ENCODE results near the gene ZNF136. TPM values are rescaled to one million over a fixed set of nuclear protein-coding genes. Genes with fewer than 3 reads are reported as not detected.

Gene ZNF136
- total and polyA plus RNA-seq, 2 of the 8 experiments (the other 6 are each of a cell fraction or from before 2014, with no cell fraction given): 1.6 to 6.9 TPM

GRCh38 chr19:12159773-12160414 lies 3.0 kb upstream of the ZNF136 start:
- no peak overlapping the region for H4K91ac ChIP-seq (replicated peaks; ENCODE audit: insufficient read length, low read length)
- peaks cover 5% of the 10 kb centered on the region; the same call in 1 of the 2 replicates for H3K79me1 ChIP-seq (ENCODE audit: low read depth, low read length)
- no peak overlapping the region for H4K8ac ChIP-seq (ENCODE audit: extremely low read depth, insufficient read depth, low read length)
- no peak overlapping the region for H3K14ac ChIP-seq (ENCODE audit: insufficient read length)
- H3K23ac ChIP-seq (ENCODE audit: insufficient read length): no peak overlapping the region
- no peak overlapping the region for H3K9ac ChIP-seq (replicated peaks in 1 of 4; ENCODE audit: extremely low read depth in 1 of 4, low read depth in 3 of 4, low read length in 3 of 4)
- FAIRE-seq: no peak
- H3K27me3 ChIP-seq (replicated peaks in 1 of 4; ENCODE audit: control insufficient read depth in 3 of 4, extremely low read depth in 1 of 4, insufficient read depth in 3 of 4, low read length in 3 of 4): no peaks in the 10 kb centered on the region
- no peak overlapping the region for H3K18ac ChIP-seq (ENCODE audit: extremely low read depth, low read length)
- no peak for TF ChIP-seq SP1 (IDR thresholded peaks at IDR 0.05; ENCODE audit: low read depth, low read length)
- TF ChIP-seq SIRT6 (IDR thresholded peaks at IDR 0.05; ENCODE audit: low read length): no peak
- TF ChIP-seq MAFK (IDR thresholded peaks at IDR 0.05; ENCODE audit: low read depth, low read length): no peak
- no peak for TF ChIP-seq CEBPB (IDR thresholded peaks at IDR 0.05; ENCODE audit: low read depth, low read length)
- TF ChIP-seq CHD2 (IDR thresholded peaks at IDR 0.05; ENCODE audit: low read length): no peak
- H3K4me1 ChIP-seq (replicated peaks in 1 of 4; ENCODE audit: control insufficient read depth in 3 of 4, insufficient read depth in 4 of 4, low read length in 3 of 4): peaks cover 2 to 6% (median 3%) of the 10 kb centered on the region in 4 experiments; a peak in 5 of 7 replicates
- no peak overlapping the region for H2AK5ac ChIP-seq (ENCODE audit: low read depth, low read length)
- ChIA-PET POLR2A (ENCODE audit: partially characterized antibody) (interaction anchor here (0.9 to 3.5 kb wide), 4 partner anchors 9 to 171 kb away, joined by 3 to 11 read pairs (median 4); partner anchors contain the start of genes ZNF20 and ZNF878), CTCF (ENCODE audit: partially characterized antibody) (interaction anchor here (0.8 to 2.0 kb wide), 3 partner anchors 185 to 278 kb away, joined by 3 to 5 read pairs (median 4); no protein-coding TSS in a partner anchor)
- no peaks in the 10 kb centered on the region for H3K36me3 ChIP-seq (ENCODE audit: control insufficient read depth in 2 of 4, insufficient read depth in 4 of 4, low read length in 3 of 4)
- H2BK12ac ChIP-seq (ENCODE audit: low read depth, low read length): no peak overlapping the region
- H2BK15ac ChIP-seq (ENCODE audit: low read length): no peak overlapping the region; the same call in 1 of the 2 replicates
- no peak overlapping the region for H3K4me2 ChIP-seq (ENCODE audit: insufficient read depth in 1 of 2, low read depth in 2 of 2, low read length in 2 of 2)
- H3K56ac ChIP-seq (replicated peaks; ENCODE audit: insufficient read length, low read depth, low read length): no peak overlapping the region
- peaks cover 3 to 24% of the 10 kb centered on the region in 2 experiments for H3K79me2 ChIP-seq (ENCODE audit: control insufficient read depth in 1 of 2, insufficient read depth in 2 of 2, low read length in 2 of 2)
- H3K23me2 ChIP-seq (ENCODE audit: low read depth, low read length): peaks cover 10% of the 10 kb centered on the region
- no peak overlapping the region for H2BK20ac ChIP-seq (ENCODE audit: low read length)
- no peak overlapping the region for H3K4ac ChIP-seq (replicated peaks; ENCODE audit: insufficient read length, low read depth, low read length)
- WGBS, 2 experiments (ENCODE audit: extremely low coverage in 1 of 2, insufficient coverage in 1 of 2, insufficient read length in 1 of 2, insufficient replicate concordance in 2 of 2, low coverage in 1 of 2, low lambda C conversion rate in 2 of 2, missing lambda C conversion rate in 1 of 2): 94% methylated on average over 22 of the region's 25 CpGs; no CpG with 5 or more reads in 1 of the 2 experiments
- no peak overlapping the region for H2BK120ac ChIP-seq (replicated peaks; ENCODE audit: low read depth, low read length)
- H4K20me1 ChIP-seq (replicated peaks in 1 of 2; ENCODE audit: control insufficient read depth in 1 of 2, insufficient read depth in 2 of 2, low read length in 2 of 2): peaks cover under 1 to 5% of the 10 kb centered on the region in 2 experiments
- no peak overlapping the region for H3K27ac ChIP-seq (ENCODE audit: low read depth, low read length)
- H2AFZ ChIP-seq (ENCODE audit: low read length): no peak overlapping the region
- no peak for DNase-seq (ENCODE audit: low read depth in 1 of 2, low spot score in 2 of 2)
- H2BK5ac ChIP-seq (ENCODE audit: low read depth, low read length): no peak overlapping the region
- H3K4me3 ChIP-seq (ENCODE audit: extremely low read depth in 1 of 4, insufficient read depth in 2 of 4, low read depth in 3 of 4, low read length in 4 of 4): no peak overlapping the region
- H3K9me3 ChIP-seq (ENCODE audit: insufficient read depth in 2 of 2, low read depth in 1 of 2, low read length in 1 of 2): peaks cover 0 to 5% of the 10 kb centered on the region in 2 experiments; a peak in 1 of 4 replicates
- no peak overlapping the region for H4K5ac ChIP-seq (ENCODE audit: insufficient read length, low read depth, low read length)
